ENCODE results near the gene KRT222. TPM values are rescaled to one million over a fixed set of nuclear protein-coding genes. Genes with fewer than 3 reads are reported as not detected.

The KRT222 gene
- total RNA-seq, 2 experiments from 2014 or later: not detected

- H3K4me3 Mint-ChIP-seq: peak overlapping the region; percentile 26
- peak; percentile 22 for ATAC-seq
- H3K36me3 Mint-ChIP-seq (ENCODE audit: low read depth): peaks cover 1% of the 10 kb centered on the region
- intact Hi-C loops (cut with micrococcal nuclease): no loop called here
- peaks cover 95% of the 10 kb centered on the region for H3K4me1 Mint-ChIP-seq (ENCODE audit: low read depth)
- POLR2A ChIA-PET: interaction anchor here (0.6 to 30.9 kb wide), 7 partner anchors 9 to 117 kb away, joined by 3 to 787 read pairs (median 5); partner anchors contain the start of gene CCR7
- TF ChIP-seq, protein P1, sequence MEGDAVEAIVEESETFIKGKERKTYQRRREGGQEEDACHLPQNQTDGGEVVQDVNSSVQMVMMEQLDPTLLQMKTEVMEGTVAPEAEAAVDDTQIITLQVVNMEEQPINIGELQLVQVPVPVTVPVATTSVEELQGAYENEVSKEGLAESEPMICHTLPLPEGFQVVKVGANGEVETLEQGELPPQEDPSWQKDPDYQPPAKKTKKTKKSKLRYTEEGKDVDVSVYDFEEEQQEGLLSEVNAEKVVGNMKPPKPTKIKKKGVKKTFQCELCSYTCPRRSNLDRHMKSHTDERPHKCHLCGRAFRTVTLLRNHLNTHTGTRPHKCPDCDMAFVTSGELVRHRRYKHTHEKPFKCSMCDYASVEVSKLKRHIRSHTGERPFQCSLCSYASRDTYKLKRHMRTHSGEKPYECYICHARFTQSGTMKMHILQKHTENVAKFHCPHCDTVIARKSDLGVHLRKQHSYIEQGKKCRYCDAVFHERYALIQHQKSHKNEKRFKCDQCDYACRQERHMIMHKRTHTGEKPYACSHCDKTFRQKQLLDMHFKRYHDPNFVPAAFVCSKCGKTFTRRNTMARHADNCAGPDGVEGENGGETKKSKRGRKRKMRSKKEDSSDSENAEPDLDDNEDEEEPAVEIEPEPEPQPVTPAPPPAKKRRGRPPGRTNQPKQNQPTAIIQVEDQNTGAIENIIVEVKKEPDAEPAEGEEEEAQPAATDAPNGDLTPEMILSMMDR (IDR thresholded peaks at IDR 0.05): no peak
- no peaks in the 10 kb centered on the region for H3K27me3 Mint-ChIP-seq
- CTCF ChIA-PET: interaction anchor here (1.1 to 2.0 kb wide), 6 partner anchors 26 to 59 kb away, joined by 3 to 6 read pairs (median 3); no protein-coding TSS in a partner anchor
- DNase-seq: peak; percentile 69
- H3K9me3 Mint-ChIP-seq: no peaks in the 10 kb centered on the region
- H3K27ac Mint-ChIP-seq: peak overlapping the region; percentile 81
Measured at GRCh38 chr17:40607641-40608040, 57.3 kb downstream of the KRT222 start.

GRCh38 chr17:40606548-40607353 is 58.2 kb downstream of the KRT222 start:
- H3K4me1 Mint-ChIP-seq (ENCODE audit: low read depth): peaks cover 96% of the 10 kb centered on the region
- no peak for ATAC-seq
- peak overlapping the region; percentile 81 for H3K27ac Mint-ChIP-seq
- no peak overlapping the region for H3K4me3 Mint-ChIP-seq
- TF ChIP-seq, protein P1 (IDR thresholded peaks at IDR 0.05): no peak
- no peaks in the 10 kb centered on the region for H3K9me3 Mint-ChIP-seq
- DNase-seq: no peak
- intact Hi-C loops (cut with micrococcal nuclease): no loop called here
- H3K27me3 Mint-ChIP-seq: no peaks in the 10 kb centered on the region
- ChIA-PET POLR2A (interaction anchor here (0.6 to 30.9 kb wide), 6 partner anchors 24 to 116 kb away, joined by 3 to 787 read pairs (median 5); partner anchors contain the start of genes CCR7 and SMARCE1), CTCF (interaction anchor here (1.1 to 2.0 kb wide), 5 partner anchors 25 to 58 kb away, joined by 3 to 6 read pairs (median 3); no protein-coding TSS in a partner anchor)
- H3K36me3 Mint-ChIP-seq (ENCODE audit: low read depth): peaks cover 4% of the 10 kb centered on the region

DNA sequence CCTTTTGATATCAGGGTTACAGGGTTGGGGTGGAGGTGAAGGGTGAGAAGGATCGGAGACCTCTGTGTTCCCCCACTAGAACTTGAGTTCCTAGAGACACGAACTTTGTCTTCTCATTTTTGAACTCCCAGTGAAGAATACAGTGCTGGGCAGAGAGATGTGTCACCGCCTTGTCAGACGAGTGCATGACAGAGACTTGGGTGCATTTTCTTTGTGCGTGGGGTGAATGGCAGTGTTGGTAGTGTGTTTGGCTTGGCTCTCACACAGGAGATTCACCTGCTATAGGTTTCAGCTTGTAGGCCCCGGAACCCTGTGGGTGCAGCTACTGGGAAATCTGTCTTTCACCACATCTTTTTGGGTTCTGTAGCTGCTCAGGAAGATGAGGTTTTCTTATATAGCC is 59.7 kb downstream of the KRT222 start:
- POLR2A ChIA-PET: interaction anchor here (1.0 to 30.9 kb wide), 7 partner anchors 9 to 64 kb away, joined by 3 to 787 read pairs (median 21); partner anchors contain the start of gene CCR7
- Mint-ChIP-seq H3K27me3 (no peaks in the 10 kb centered on the region), H3K4me3 (peak overlapping the region; percentile 48), H3K27ac (peak overlapping the region; percentile 92), H3K4me1 (ENCODE audit: low read depth) (peaks cover 96% of the 10 kb centered on the region), H3K9me3 (no peaks in the 10 kb centered on the region), H3K36me3 (ENCODE audit: low read depth) (peaks cover 7% of the 10 kb centered on the region)
- CTCF ChIA-PET: interaction anchor here (2.4 to 5.0 kb wide), 4 partner anchors 9 to 72 kb away, joined by 10 to 62 read pairs (median 34); partner anchors contain the start of gene CCR7
- DNase-seq (peak; percentile 87), ATAC-seq (peak; percentile 60)
- intact Hi-C loops (cut with micrococcal nuclease): no loop called here
- TF ChIP-seq, protein P1 (IDR thresholded peaks at IDR 0.05): no peak

Other genes with a start within 250 kb of the KRT222 start
- gene TOP2A, start 247.3 kb downstream of the KRT222 start, total RNA-seq: 100 to 1,000 TPM; 273 to 280 TPM
- gene IGFBP4, start 221.7 kb downstream of the KRT222 start, total RNA-seq: 10 to 100 TPM; 10.7 to 11.6 TPM
- gene TNS4, start 163.6 kb downstream of the KRT222 start, total RNA-seq: 1 to 10 TPM; 5.8 to 6.3 TPM
- 100 to 1,000 TPM; 297 to 302 TPM for gene CCR7, start 99.7 kb downstream of the KRT222 start, total RNA-seq
- gene SMARCE1, start 17.4 kb downstream of the KRT222 start, total RNA-seq: 10 to 100 TPM; 87.8 to 92.5 TPM
- not detected for gene KRT24, start 38.6 kb upstream of the KRT222 start, total RNA-seq
- gene KRT25, start 90.2 kb upstream of the KRT222 start, total RNA-seq: not detected
- gene KRT26, start 107.0 kb upstream of the KRT222 start, total RNA-seq: not detected
- not detected for gene KRT27, start 117.4 kb upstream of the KRT222 start, total RNA-seq
- not detected for gene KRT28, start 134.8 kb upstream of the KRT222 start, total RNA-seq
- gene KRT10, start 157.4 kb upstream of the KRT222 start, total RNA-seq: 10 to 100 TPM; 26.9 to 31.3 TPM
- not detected for gene KRT12, start 202.0 kb upstream of the KRT222 start, total RNA-seq
- gene KRT20, start 220.1 kb upstream of the KRT222 start, total RNA-seq: not detected

Data from activated CD8-positive, alpha-beta T cell treated with anti-CD3 and anti-CD28 coated beads for 36 hours (primary cell).